Left kidney (tissue), 2 donors: ENCODE results near the gene CFL2. TPM values are rescaled to one million over a fixed set of nuclear protein-coding genes. Genes with fewer than 3 reads are reported as not detected.
"Not testable (repeated sequence)": the region's sequence is repeated elsewhere in the genome, so short reads cannot be mapped to it uniquely, and the experiment has no call there.

Experiments used
- DNase-seq: peaks from one replicate; pipeline ENCODE4 v3.0.0-alpha.2; 2013
- polyA plus RNA-seq: library from polyadenylated mRNA; unstranded; fragments of 120-200 nt; gene quantifications from one replicate; pipeline ENCODE4 v1.2.1, GENCODE V29; 2013; ENCODE audit not compliant: insufficient read length

The CFL2 gene
- polyA plus RNA-seq, 1 donor = 74.8 TPM

DNA sequence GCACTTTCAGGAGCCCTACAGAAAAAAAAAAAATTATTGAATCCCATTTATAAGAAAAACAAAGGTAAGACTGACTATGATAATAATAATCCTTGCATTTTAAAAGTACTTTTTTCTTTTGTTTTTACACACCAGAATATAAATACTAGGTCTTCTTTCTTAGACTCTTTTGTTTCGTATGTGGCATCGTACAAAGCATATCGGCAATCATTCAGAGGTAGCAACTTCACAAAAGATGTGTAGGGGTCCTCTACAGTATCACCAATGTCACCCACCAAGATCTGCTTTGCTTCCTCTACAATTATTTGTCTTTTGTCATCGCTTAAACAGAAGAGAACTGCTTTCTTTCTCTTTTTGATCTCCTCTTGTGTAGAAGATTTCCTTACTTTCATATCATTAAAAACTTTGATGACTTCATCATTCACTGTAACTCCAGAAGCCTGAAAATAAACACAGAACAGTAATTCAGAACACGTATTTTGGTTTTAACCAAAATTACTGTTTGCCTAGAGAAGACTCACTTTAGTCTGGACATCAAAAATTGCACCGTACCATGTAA is 1.2 kb downstream of the CFL2 start:
- DNase-seq = no peak

GRCh38 chr14:34711796-34712712 is 2.3 kb downstream of the CFL2 start:
- no peak for DNase-seq

GRCh38 chr14:34711169-34711568 is 3.2 kb downstream of the CFL2 start:
- no peak for DNase-seq

GRCh38 chr14:34710744-34711143 is 3.6 kb downstream of the CFL2 start:
- no peak for DNase-seq

- DNase-seq = no peak
These were observed 4.4 kb downstream of the CFL2 start for GRCh38 chr14:34710006-34710405.

GRCh38 chr14:34707722-34708121 is 6.7 kb downstream of the CFL2 start:
- DNase-seq = no peak

GRCh38 chr14:34701808-34702207 is 12.6 kb downstream of the CFL2 start:
- DNase-seq = no peak

DNA sequence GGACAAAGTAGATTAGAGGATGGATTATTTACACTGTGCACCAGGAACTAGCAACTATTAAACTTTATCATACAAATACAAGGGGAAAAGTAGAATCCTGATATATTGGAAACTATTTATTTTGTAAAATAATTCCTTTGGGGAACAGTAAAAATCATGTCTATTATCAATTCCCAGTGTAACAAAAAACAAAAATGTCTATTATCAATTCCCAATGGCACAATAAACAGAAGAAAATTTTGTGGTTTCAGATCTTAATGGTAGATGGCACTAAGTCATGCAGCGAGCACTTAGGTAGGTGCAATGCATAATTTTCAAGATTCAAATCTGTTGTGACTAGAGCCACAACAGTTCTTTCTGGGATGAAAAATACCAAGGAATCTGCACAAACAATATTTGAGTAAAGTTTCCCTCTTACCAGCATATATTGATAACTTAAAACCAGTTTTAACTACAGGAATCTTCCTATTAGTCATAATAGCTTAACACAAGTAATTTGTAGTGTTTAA is 13.7 kb downstream of the CFL2 start:
- no peak for DNase-seq

GRCh38 chr14:34699873-34700621 is 14.3 kb downstream of the CFL2 start:
- no peak for DNase-seq

GRCh38 chr14:34694216-34694615 is 20.2 kb downstream of the CFL2 start:
- not testable (repeated sequence) for DNase-seq

- DNase-seq = no peak
These were observed 21.0 kb downstream of the CFL2 start for GRCh38 chr14:34693228-34693939.

DNA sequence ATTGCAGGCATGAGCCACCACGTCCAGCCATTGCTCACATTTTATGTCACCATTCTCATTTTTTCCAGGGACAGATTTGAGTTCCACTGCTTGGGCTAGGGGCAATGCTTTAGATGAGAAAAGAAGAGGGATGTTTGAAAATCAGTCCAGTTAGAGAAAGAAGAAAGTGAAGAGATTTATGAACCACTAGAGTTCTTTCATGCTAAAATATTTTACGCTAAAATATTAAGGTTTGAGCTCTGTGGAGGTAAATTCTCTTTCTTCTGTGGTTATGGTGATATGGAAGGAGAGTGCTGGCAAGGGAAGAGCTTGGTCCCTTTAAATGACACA is 21.5 kb downstream of the CFL2 start:
- no peak for DNase-seq

DNA sequence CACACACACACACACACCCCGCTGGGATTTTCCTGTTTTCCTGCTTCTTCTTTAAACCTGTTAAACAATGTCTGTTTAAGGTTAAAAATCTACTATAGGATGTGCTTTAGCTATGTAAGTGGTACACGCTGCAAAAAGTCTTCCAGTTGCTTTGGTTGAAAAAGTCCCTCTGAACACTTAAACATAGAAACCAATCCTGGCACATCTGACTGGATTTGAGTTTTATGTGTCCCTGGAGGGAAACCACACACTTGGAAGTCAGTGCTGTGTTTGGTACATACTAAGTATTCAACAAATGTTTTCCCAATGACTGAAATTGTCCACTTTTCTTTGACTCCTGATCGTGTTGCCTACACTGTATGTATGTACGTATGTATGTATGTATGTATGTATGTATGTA is 22.0 kb downstream of the CFL2 start:
- DNase-seq = no peak

DNA sequence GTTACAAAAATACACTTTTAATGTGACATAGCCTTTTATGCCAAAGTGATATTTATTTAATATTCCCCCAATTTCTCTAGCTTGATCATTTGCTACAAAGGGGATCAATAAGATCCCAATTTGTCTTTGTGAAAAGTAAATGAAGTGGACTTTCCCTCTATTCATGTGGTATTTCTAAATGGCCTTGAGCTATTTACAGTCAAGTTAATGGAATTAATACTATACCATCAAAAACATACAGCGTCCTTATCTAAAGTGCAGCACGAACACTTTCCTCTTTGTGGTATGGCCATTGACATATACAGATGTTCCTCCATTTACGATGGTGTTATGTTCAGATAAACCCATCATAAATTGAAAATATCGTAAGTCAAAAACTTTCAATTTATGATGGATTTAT is 23.2 kb downstream of the CFL2 start:
- DNase-seq = no peak

GRCh38 chr14:34688470-34689206 is 25.8 kb downstream of the CFL2 start:
- no peak for DNase-seq

GRCh38 chr14:34685819-34686428 is 28.5 kb downstream of the CFL2 start:
- no peak for DNase-seq

GRCh38 chr14:34684578-34684977 is 29.8 kb downstream of the CFL2 start:
- DNase-seq = no peak

DNA sequence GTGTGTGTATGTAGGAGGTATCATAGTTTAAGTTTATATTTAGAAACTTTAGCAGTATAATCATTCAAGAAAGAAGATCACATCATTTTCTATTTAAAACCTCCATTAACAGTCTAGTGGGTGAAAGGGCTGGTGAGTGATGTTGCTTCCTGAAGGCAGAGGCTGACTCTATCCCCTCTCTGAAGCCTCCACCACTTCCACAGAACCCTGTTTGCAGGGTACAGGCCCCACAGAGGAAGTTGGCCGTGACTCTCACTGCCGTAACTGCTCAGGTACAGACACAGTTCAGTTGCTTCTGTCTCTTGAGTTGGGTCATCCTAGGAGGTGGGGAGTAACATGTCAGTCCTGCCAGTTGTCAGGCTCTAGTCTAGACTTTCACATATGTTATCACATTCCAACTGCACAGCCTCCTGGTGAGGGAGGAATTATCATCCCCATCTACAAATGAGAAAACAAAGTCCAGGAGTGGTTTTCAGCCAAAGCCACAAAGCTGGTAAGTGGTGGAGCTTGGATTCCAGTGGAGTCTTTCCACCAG is 31.5 kb downstream of the CFL2 start:
- DNase-seq = no peak

DNA sequence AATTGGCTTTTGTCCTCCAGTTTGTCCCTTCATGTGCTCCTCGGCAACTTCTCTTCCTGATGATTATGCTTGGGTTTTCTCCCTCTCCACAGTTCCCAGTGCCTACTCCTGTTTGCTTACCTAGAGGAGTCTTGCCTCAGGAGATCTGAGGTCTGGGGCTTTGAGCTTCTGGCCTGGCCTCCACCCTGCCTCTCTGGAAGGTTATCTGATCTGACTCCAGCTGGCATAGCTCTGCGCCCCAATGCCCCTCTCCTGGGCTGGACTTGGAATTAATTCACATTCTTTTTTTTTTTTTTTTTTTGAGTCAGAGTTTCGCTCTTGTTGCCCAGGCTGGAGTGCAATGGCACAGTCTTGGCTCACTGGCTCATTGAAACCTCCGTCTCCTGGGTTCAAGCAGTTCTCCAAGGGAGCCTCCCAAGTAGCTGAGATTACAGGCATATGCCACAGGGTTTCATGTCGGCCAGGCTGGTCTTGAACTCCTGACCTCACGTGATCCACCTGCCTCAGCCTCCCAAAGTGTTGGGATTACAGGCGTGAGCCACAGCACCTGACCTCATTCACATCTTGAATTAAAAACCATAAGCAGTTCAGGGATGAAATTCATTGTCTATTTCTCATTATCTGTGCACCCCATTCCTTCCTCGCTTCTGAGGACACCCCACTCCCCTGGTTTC is 33.5 kb downstream of the CFL2 start:
- DNase-seq = no peak

DNA sequence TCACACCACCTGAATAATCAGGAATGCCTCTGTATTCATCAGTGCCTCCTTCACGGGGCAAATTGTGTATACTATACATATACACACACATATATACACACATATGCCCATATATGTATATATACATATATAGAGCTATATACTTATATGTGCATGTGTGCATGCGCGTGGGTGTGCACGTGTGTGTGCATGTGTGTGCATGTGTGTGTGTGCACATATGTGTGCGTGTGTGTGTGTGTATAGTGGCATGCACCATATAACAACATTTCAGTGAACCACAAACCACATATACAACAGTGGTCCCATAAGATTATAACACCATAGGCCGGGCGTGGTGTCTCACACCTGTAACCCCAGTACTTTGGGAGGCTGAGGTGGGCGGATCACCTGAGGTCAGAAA is 35.7 kb downstream of the CFL2 start:
- DNase-seq = no peak
